Natural killer cell (primary cell): ENCODE measurements around the gene RPRML. TPM values are rescaled to one million over a fixed set of nuclear protein-coding genes. Genes with fewer than 3 reads are reported as not detected.
"Not testable (repeated sequence)": the region's sequence is repeated elsewhere in the genome, so short reads cannot be mapped to it uniquely, and the experiment has no call there.

Experiments
- ATAC-seq, 3 donors: fragments of 150-1000 bp in 2 of 3; fragments of 200-7000 bp in 1 of 3; cut with Tn5 transposase; 1 replicate in 1 of 3; 2 replicates in 2 of 3; pipeline ENCODE4 v1.10.0; 2021; ENCODE audit warnings: mild to moderate bottlenecking in 2 of 3, moderate library complexity in 2 of 3
- DNase-seq, 2 donors: peaks; one replicate each; pipeline versions ENCODE4 v3.0.0 to v3.0.0-alpha.2; 2013 to 2021; ENCODE audit warnings: mixed read lengths in 1 of 2
- H3K27ac ChIP-seq: one replicate; pipeline ENCODE4 v1.5.1; 2013; ENCODE audit warnings: mild to moderate bottlenecking, low read length
- H3K27me3 ChIP-seq: one replicate; pipeline ENCODE4 v1.6.1; 2013; ENCODE audit warnings: low read length; ENCODE audit not compliant: control insufficient read depth, insufficient read depth
- H3K36me3 ChIP-seq: one replicate; pipeline ENCODE4 v1.6.1; 2013; ENCODE audit warnings: low read length; ENCODE audit not compliant: control insufficient read depth, insufficient read depth
- H3K4me1 ChIP-seq: one replicate; pipeline ENCODE4 v1.6.1; 2013; ENCODE audit warnings: low read length; ENCODE audit not compliant: control insufficient read depth, insufficient read depth
- H3K4me3 ChIP-seq: one replicate; pipeline ENCODE4 v1.5.1; 2013; ENCODE audit warnings: low read length
- H3K9me3 ChIP-seq: one replicate; pipeline ENCODE4 v1.6.1; 2013; ENCODE audit warnings: low read length; ENCODE audit not compliant: control insufficient read depth, insufficient read depth
- H3K27ac Mint-ChIP-seq, 2 donors: one replicate each; pipeline ENCODE4 v1.8.0; 2022; ENCODE audit warnings: mild to moderate bottlenecking in 2 of 2, mixed read lengths in 2 of 2, moderate library complexity in 1 of 2
- H3K27me3 Mint-ChIP-seq, 2 donors: one replicate each; pipeline ENCODE4 v1.8.0; 2022; ENCODE audit warnings: low read depth in 2 of 2, mixed read lengths in 2 of 2
- H3K36me3 Mint-ChIP-seq: one replicate; pipeline ENCODE4 v1.8.0; 2022; ENCODE audit warnings: mixed read lengths
- H3K4me1 Mint-ChIP-seq, 2 donors: one replicate each; pipeline ENCODE4 v1.8.0; 2022; ENCODE audit warnings: mixed read lengths in 2 of 2
- H3K4me3 Mint-ChIP-seq: one replicate; pipeline ENCODE4 v1.8.0; 2022; ENCODE audit warnings: mild to moderate bottlenecking, moderate library complexity, mixed read lengths
- H3K9me3 Mint-ChIP-seq, 2 donors: one replicate each; pipeline ENCODE4 v1.8.0; 2022; ENCODE audit warnings: mixed read lengths in 2 of 2
- CTCF ChIP-seq: fragments of 200-600 bp; IDR thresholded peaks from one replicate; pipeline ENCODE4 v1.8.0; 2022; ENCODE audit warnings: antibody characterized with exemption
- WGBS: methylation state at CpG from one replicate; pipeline ENCODE4 v1.1.7; 2013; ENCODE audit warnings: missing lambda C conversion rate; ENCODE audit not compliant: insufficient coverage; 5-methylcytosine and 5-hydroxymethylcytosine counted together
- intact Hi-C: fragments of 100-400 bp; cut with micrococcal nuclease; formaldehyde crosslinking; loops from one replicate; pipeline ENCODE4 v1.14.2; 2022
- total RNA-seq, 4 donors: library from RNA; stranded (reverse); fragments of 120-200 nt in 1 of 4; gene quantifications; one replicate each; pipeline versions ENCODE4 v1.2.3 to v1.2.4, GENCODE V29; 2013 to 2022

The RPRML gene
- total RNA-seq, 3 donors from 2014 or later (not counting 1 experiment from before 2014, with no cell fraction given): not detected

GRCh38 chr17:47009759-47010594, 30.9 kb upstream of the RPRML start:
- no peaks in the 10 kb centered on the region for H3K9me3 ChIP-seq
- Mint-ChIP-seq H3K9me3 (no peaks in the 10 kb centered on the region), H3K4me1 (peaks cover 9 to 12% of the 10 kb centered on the region in 2 donors), H3K4me3 (no peak overlapping the region), H3K27ac (no peak overlapping the region), H3K36me3 (no peaks in the 10 kb centered on the region), H3K27me3 (no peaks in the 10 kb centered on the region)
- ATAC-seq: no peak
- DNase-seq: no peak
- intact Hi-C loops: no loop called here
- H3K27ac ChIP-seq: no peak overlapping the region
- no peaks in the 10 kb centered on the region for H3K4me1 ChIP-seq
- WGBS: 96% methylated on average over 14 of the region's 14 CpGs
- no peaks in the 10 kb centered on the region for H3K36me3 ChIP-seq
- no peak for TF ChIP-seq CTCF
- H3K27me3 ChIP-seq: no peaks in the 10 kb centered on the region
- no peak overlapping the region for H3K4me3 ChIP-seq

GRCh38 chr17:47004906-47005305, 25.9 kb upstream of the RPRML start:
- Histone ChIP-seq H3K9me3 (no peaks in the 10 kb centered on the region), H3K36me3 (no peaks in the 10 kb centered on the region), H3K4me3 (no peak overlapping the region), H3K27ac (no peak overlapping the region), H3K27me3 (no peaks in the 10 kb centered on the region), H3K4me1 (no peaks in the 10 kb centered on the region)
- intact Hi-C loops: loop anchor here (5.0 kb wide), 2 partner anchors 163 to 312 kb away; no protein-coding TSS in a partner anchor
- H3K27ac Mint-ChIP-seq: no peak overlapping the region
- no peak overlapping the region for H3K4me3 Mint-ChIP-seq
- TF ChIP-seq CTCF: no peak
- no peaks in the 10 kb centered on the region for H3K27me3 Mint-ChIP-seq
- H3K4me1 Mint-ChIP-seq: peaks cover 0 to 6% of the 10 kb centered on the region in 2 donors
- no peak for DNase-seq
- WGBS: 67% methylated on average over 1 of the region's 1 CpG
- no peaks in the 10 kb centered on the region for H3K36me3 Mint-ChIP-seq
- ATAC-seq: no peak
- no peaks in the 10 kb centered on the region for H3K9me3 Mint-ChIP-seq

- not testable (repeated sequence) for ATAC-seq, H3K4me1 Mint-ChIP-seq, H3K27me3 ChIP-seq, H3K4me3 ChIP-seq, H3K36me3 Mint-ChIP-seq, H3K27ac Mint-ChIP-seq, H3K4me1 ChIP-seq, DNase-seq, H3K9me3 Mint-ChIP-seq, H3K36me3 ChIP-seq, H3K27ac ChIP-seq, H3K27me3 Mint-ChIP-seq, H3K9me3 ChIP-seq, H3K4me3 Mint-ChIP-seq
- intact Hi-C loops: loop anchor here (5.0 kb wide), 2 partner anchors 162 to 313 kb away; no protein-coding TSS in a partner anchor
- WGBS: no CpG with 5 or more reads among the region's 5 CpGs
Measured at GRCh38 chr17:47003864-47004263, 24.8 kb upstream of the RPRML start.

GRCh38 chr17:46995841-46996571, 17.0 kb upstream of the RPRML start:
- no peak for DNase-seq
- no peak for ATAC-seq
- H3K36me3 ChIP-seq: no peaks in the 10 kb centered on the region

More at GRCh38 chr17:46995841-46996571, 17.0 kb upstream of the RPRML start:
- Histone ChIP-seq H3K9me3 (no peaks in the 10 kb centered on the region), H3K27ac (no peak overlapping the region), H3K4me1 (no peaks in the 10 kb centered on the region), H3K4me3 (no peak overlapping the region), H3K27me3 (no peaks in the 10 kb centered on the region)
- H3K4me3 Mint-ChIP-seq: no peak overlapping the region
- TF ChIP-seq CTCF: no peak
- no peaks in the 10 kb centered on the region for H3K27me3 Mint-ChIP-seq
- H3K4me1 Mint-ChIP-seq: no peaks in the 10 kb centered on the region
- H3K27ac Mint-ChIP-seq: no peak overlapping the region
- H3K36me3 Mint-ChIP-seq: no peaks in the 10 kb centered on the region
- no peaks in the 10 kb centered on the region for H3K9me3 Mint-ChIP-seq
- 67% methylated on average over 4 of the region's 4 CpGs for WGBS
- intact Hi-C loops: no loop called here
